ENCODE measurements around the gene FAM222A. TPM values are rescaled to one million over a fixed set of nuclear protein-coding genes. Genes with fewer than 3 reads are reported as not detected.

Gene FAM222A
- polyA plus RNA-seq, 10 donors: 4.6 to 8.1 (median 6.4) TPM

- no peak for DNase-seq
Observed at GRCh38 chr12:109758426-109759420, 45.1 kb downstream of the FAM222A start.

GRCh38 chr12:109759595-109759994, 46.0 kb downstream of the FAM222A start:
- no peak for DNase-seq

GRCh38 chr12:109760031-109760929, 46.7 kb downstream of the FAM222A start:
- no peak for DNase-seq

DNA sequence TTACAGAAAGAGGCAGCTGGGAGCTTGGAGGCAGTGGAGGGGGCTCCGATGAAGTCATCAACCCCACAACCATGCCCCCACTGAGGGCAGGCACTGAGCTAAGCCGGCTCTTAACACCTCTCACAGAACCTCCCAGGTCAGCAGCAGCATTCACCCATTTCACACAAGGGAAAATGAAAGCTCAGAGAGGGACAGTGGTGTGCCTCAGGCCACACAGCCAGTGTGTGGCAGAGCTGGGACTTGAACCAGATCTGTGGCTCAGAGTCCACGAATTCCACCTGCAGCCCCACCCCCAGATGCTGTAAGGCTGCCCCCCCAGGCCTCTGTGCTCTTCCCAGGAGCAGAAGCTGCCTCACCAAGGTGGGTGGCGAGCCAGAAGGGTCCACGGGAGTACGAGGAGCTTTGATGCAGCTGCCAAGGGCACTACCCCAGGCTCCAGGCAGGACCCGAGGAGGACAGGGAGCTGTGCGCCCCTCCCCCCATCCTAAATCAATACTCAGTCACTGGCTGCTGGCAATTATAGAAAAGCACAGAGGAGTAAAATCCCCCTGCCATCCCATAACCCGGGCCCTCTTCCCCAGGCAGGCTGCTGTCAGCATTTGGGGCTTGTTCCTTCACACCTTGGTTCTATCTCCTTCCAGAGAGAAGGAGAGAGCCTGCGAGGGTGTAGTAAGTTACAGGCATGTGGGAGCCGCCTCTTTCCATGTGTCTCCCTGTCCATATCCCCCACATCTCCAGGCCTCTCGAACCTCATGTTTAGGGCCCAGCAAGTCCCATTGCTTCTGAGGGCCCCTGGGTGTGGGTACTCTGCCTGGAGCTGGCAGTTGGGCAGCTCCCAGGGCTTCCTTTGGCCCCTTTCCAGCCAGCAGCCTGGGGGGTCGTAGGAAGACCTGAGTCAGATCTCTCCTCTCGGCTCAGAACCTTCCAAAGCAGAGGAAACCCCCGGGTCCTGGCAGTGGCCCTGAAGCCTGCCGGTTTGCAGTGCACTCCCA, 47.6 kb downstream of the FAM222A start:
- DNase-seq: no peak

DNA sequence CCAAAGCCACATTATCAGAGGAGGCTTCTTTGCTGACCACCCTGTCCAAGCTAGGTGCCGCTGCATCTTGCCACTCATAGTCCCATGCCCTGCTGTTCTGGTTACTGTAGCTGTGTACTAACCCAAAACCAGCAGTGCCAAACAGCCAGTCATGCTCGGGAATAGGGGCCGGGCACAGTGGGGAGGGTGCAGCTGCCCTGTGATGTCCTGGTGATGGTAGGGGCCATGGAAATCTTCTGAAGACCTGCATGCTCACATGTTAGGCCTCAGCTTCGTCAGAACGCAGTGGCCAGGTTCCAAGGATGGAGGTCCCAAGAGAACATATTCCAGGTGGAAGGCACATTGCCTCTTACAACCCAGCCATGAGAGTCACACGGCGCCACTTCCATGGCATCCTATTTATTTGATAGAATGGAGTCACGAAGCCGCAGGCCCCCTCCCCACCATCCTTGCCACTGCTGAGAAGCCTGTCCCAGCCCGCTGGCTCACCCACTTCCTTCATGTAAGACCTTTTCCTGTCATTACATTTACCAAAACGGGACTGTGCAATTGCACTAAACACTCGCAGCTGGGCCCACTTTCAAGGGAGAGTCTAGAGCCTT, 48.5 kb downstream of the FAM222A start:
- DNase-seq: no peak

DNA sequence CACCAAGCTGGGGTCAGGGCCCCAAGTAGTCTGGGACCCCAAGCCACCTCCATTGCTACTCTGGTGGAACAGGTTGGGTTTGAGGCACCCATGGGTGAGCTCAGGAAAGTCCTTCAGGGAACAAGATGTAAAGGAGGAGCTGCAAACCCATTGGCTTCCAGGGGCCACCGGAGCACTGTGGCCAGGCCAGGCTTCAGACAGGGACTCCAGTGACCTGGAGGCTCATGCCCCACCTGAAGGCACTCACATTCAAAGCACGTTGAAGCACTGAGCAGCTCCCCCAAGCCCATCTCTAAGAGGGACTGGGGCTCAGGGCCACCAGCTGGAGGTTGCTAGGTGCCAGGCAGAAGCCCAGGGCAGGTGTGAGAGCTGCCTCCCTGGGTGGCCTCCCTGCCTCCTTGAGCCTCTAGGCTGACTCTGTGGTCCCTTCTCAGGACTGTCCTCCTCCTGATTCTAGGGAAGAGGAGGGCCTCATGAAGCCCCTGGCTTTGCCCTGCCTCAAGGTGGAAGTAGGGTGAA, 49.1 kb downstream of the FAM222A start:
- no peak for DNase-seq

GRCh38 chr12:109763201-109763841, 49.7 kb downstream of the FAM222A start:
- peak in 1 of 3 donors; percentile 9 for DNase-seq

- DNase-seq: no peak
Observed at GRCh38 chr12:109764123-109764522, 50.5 kb downstream of the FAM222A start.

DNA sequence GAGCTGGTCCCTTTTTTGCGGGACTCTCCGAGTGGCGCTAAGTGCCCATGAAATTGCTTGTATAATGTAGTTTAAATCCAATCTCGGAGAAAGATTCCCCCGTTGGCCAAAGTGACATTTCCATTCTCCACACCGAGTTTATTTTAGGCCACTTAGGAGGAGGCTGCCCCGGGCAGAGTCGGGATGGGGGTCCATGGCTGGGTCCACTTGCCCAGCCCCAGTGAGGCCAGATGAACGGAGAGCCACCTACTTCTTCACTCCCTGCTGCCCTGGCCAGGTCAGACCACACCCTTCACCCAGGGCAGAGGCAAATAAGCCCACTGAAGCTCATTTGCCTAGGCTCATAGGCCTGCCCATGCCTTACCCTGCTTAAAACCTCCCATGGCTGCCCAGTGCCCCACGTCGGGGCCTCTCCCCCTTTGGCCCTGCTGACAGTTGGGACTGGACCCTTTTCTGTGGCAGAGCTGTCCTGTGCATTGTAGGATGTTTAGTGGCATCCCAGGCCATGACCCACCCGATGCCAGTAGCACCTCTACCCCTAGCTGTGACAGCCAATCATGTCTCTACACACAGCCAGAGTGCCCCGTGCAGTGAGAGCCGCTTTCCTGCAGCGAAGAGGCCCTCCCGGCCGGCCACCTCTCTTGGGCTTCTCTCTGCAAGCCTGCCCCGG, 51.3 kb downstream of the FAM222A start:
- no peak for DNase-seq

- no peak for DNase-seq
Observed at GRCh38 chr12:109765446-109765810, 51.8 kb downstream of the FAM222A start.

GRCh38 chr12:109766251-109766778, 52.7 kb downstream of the FAM222A start:
- DNase-seq: no peak

GRCh38 chr12:109767456-109767855, 53.8 kb downstream of the FAM222A start:
- DNase-seq: no peak

DNA sequence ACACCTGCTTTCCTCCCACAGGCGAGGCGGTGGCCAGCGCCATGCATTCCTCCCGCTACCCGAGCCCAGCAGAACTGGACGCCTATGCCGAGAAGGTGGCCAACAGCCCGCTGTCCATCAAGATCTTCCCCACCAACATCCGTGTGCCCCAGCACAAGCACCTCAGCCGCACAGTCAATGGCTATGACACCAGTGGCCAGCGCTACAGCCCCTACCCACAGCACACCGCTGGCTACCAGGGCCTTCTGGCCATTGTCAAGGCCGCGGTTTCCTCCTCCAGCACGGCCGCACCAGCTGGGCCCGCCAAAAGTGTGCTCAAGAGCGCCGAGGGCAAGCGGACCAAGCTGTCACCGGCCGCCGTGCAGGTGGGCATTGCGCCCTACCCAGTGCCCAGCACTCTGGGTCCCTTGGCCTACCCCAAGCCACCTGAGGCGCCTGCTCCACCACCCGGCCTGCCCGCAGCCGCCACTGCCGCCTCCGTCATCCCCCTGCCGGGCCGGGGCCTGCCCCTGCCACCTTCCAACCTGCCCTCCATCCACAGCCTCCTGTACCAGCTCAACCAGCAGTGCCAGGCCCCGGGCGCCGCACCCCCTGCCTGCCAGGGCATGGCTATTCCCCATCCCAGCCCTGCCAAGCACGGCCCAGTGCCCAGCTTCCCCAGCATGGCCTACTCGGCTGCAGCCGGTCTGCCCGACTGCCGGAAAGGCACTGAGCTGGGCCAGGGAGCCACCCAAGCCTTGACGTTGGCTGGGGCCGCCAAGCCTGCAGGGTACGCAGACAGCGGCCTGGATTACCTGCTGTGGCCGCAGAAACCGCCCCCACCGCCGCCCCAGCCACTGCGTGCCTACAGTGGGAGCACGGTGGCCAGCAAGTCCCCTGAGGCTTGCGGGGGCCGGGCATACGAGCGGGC, 54.6 kb downstream of the FAM222A start:
- DNase-seq: no peak

GRCh38 chr12:109768901-109769670, 55.5 kb downstream of the FAM222A start:
- DNase-seq: no peak

DNA sequence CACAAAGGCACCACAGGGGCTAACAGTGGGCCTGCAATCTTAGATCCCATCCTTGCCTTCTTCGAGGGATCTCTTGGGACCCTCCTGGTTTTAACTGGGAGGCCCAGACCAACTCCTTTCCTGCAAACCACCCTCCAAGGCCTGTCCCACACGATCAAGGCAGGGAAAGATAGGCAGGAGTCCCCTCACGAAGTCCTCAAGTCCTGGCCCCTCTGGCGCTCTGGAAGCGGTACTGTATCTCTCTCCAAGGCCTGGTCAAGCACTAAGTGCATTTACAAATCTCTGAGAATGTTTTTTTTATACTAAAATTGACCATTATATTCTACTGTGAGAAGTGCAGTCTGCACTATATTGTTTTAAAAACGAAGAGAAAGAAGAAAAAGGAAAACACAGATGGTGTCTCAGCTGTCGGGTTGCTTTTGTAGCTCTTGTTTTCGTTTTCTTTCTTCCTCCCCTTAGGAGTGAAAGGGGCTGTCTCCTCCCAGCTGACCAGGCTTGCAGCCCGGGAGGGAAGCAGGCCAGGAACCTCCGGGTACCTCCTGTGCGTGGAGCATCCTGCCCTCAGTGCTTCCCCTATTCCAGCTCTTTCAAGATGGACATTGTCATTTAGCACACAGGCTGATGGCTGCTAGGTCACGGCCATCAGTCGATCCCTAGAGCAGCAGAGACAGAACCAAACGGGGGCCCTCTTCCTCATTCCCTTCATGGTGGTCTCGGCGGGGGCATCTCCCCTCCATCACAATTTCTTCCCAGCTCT, 56.7 kb downstream of the FAM222A start:
- DNase-seq: peak in 1 of 3 donors; percentile 36

Measured in muscle of back (tissue), 11 donors.